ENCODE measurements around the gene ADCY5. TPM values are rescaled to one million over a fixed set of nuclear protein-coding genes. Genes with fewer than 3 reads are reported as not detected.

The ADCY5 gene
- total RNA-seq, 1 donor from 2014 or later = 32.2 TPM

DNA sequence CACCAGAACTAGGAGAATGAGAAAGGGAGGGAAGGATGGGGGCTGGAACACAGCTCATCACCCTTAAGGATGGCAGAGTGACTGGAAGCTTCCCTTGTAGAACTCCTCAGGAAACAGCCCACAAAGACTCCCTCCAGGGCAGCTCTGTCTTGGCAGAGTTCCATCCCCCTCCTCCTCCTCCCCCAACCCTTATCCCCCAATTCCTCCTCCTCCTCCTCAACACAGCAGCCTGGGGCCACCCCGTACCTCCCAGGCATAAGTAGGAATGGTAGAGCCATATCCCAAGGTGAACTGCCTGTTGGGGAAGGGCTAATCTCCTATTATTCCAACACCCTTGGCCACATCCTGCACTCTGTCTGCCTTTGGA, 38.8 kb downstream of the ADCY5 start:
- TF ChIP-seq, protein P1, sequence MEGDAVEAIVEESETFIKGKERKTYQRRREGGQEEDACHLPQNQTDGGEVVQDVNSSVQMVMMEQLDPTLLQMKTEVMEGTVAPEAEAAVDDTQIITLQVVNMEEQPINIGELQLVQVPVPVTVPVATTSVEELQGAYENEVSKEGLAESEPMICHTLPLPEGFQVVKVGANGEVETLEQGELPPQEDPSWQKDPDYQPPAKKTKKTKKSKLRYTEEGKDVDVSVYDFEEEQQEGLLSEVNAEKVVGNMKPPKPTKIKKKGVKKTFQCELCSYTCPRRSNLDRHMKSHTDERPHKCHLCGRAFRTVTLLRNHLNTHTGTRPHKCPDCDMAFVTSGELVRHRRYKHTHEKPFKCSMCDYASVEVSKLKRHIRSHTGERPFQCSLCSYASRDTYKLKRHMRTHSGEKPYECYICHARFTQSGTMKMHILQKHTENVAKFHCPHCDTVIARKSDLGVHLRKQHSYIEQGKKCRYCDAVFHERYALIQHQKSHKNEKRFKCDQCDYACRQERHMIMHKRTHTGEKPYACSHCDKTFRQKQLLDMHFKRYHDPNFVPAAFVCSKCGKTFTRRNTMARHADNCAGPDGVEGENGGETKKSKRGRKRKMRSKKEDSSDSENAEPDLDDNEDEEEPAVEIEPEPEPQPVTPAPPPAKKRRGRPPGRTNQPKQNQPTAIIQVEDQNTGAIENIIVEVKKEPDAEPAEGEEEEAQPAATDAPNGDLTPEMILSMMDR (IDR thresholded peaks at IDR 0.05) = no peak
- intact Hi-C loops (cut with DNase I) = loop anchor here (5.0 kb wide), 3 partner anchors 37 to 433 kb away; partner anchors contain the start of gene ADCY5
- H3K27ac ChIP-seq = peak overlapping the region; percentile 85 to 87
- peaks cover 12 to 67% of the 10 kb centered on the region in 2 donors for H3K4me1 ChIP-seq
- no peaks in the 10 kb centered on the region for H3K9me3 ChIP-seq
- no peak for DNase-seq (ENCODE audit: low spot score in 2 of 2)
- H3K36me3 ChIP-seq = no peaks in the 10 kb centered on the region
- no peak overlapping the region for H3K4me3 ChIP-seq
- no peaks in the 10 kb centered on the region for H3K27me3 ChIP-seq

DNA sequence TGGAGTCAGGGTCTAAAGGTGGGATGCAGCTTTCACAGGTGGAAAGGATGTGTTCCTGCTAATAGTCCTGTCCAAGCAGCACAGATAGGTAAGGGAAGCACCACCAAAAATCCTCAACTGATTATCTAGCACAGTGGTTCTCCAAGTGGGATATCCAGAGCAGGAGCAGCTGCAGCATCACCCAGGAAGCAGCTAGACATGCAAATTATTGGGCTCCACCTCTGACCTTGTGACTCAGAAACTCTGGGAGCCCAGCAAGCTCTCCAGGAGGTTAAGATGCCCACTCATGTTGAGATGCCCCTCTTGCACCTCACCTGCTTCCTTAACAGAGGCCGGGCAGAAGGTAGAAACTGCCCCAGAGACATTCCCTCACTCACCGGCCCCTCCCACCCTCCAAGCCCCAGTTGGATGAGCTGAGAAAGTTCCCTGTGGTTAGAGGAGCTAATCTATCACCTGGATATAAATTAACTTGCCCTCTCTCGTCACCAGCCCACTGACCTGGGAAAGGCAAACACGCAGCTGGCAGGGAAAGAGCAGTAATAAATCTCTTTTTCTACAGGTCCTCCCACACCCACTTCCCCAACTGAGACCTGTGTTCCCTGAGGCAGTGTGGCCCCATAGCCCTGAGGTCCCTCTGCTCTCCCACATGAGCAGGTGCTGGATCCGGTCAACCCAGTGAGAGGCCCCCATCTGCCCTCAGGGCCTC, 39.3 kb downstream of the ADCY5 start:
- intact Hi-C loops (cut with DNase I) = loop anchor here (5.0 kb wide), 3 partner anchors 37 to 432 kb away; partner anchors contain the start of gene ADCY5
- Histone ChIP-seq H3K4me3 (no peak overlapping the region), H3K4me1 (peaks cover 14 to 67% of the 10 kb centered on the region in 2 donors), H3K9me3 (no peaks in the 10 kb centered on the region), H3K27ac (peak overlapping the region; percentile 85 to 87), H3K36me3 (no peaks in the 10 kb centered on the region), H3K27me3 (no peaks in the 10 kb centered on the region)
- TF ChIP-seq, protein P1 (IDR thresholded peaks at IDR 0.05) = no peak
- DNase-seq (ENCODE audit: low spot score in 2 of 2) = no peak

- no peak overlapping the region for H3K4me3 ChIP-seq
- H3K27me3 ChIP-seq = no peaks in the 10 kb centered on the region
- H3K4me1 ChIP-seq = peaks cover 10 to 54% of the 10 kb centered on the region in 2 donors
- TF ChIP-seq, protein P1 (IDR thresholded peaks at IDR 0.05) = no peak
- DNase-seq (ENCODE audit: low spot score in 2 of 2) = peak; percentile 66 to 95
- intact Hi-C loops (cut with DNase I) = no loop called here
- H3K27ac ChIP-seq = peak overlapping the region; percentile 87 to 93
- no peaks in the 10 kb centered on the region for H3K36me3 ChIP-seq
- H3K9me3 ChIP-seq = no peaks in the 10 kb centered on the region
Observed at GRCh38 chr3:123406598-123406997, 42.3 kb downstream of the ADCY5 start.

GRCh38 chr3:123405936-123406510, 42.9 kb downstream of the ADCY5 start:
- intact Hi-C loops (cut with DNase I) = loop anchor here (2.0 kb wide), 1 partner anchor 21 kb away; no protein-coding TSS in a partner anchor

DNA sequence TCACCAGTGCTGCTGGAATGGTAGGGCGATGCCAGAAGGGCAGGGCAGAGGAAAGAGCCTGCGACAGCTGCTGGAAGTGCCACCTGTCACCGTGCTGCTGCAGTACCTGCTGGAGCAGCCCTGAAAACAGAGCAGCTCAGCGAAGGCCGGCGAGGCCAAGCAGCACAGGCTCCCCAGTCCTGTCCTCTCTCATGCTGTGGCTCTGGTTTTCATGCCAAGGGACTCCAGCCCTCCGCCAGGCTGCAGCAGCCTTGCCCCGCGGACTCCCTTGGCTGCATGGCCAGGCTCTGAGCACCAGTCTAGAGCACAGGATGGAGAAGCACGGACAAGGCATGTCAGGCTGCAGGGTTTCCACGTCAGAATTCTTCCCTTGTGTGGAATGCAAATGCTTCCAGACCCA, 43.9 kb downstream of the ADCY5 start:
- Histone ChIP-seq H3K9me3 (no peaks in the 10 kb centered on the region), H3K4me1 (peaks cover 11 to 59% of the 10 kb centered on the region in 2 donors), H3K4me3 (peak overlapping the region in 1 of 2 donors; percentile 40), H3K27me3 (no peaks in the 10 kb centered on the region), H3K27ac (peak overlapping the region; percentile 87 to 93), H3K36me3 (no peaks in the 10 kb centered on the region)
- DNase-seq (ENCODE audit: low spot score in 2 of 2) = no peak
- TF ChIP-seq, protein P1 (IDR thresholded peaks at IDR 0.05) = no peak
- intact Hi-C loops (cut with DNase I) = loop anchor here (2.0 kb wide), 1 partner anchor 20 kb away; no protein-coding TSS in a partner anchor

More at GRCh38 chr3:123405936-123406510, 42.9 kb downstream of the ADCY5 start:
- no peaks in the 10 kb centered on the region for H3K36me3 ChIP-seq
- peaks cover 10 to 55% of the 10 kb centered on the region in 2 donors for H3K4me1 ChIP-seq
- no peaks in the 10 kb centered on the region for H3K9me3 ChIP-seq
- H3K27me3 ChIP-seq = no peaks in the 10 kb centered on the region
- no peak for DNase-seq (ENCODE audit: low spot score in 2 of 2)
- TF ChIP-seq, protein P1 (IDR thresholded peaks at IDR 0.05) = no peak
- peak overlapping the region; percentile 87 to 93 for H3K27ac ChIP-seq
- no peak overlapping the region for H3K4me3 ChIP-seq
